NB4 (cell line): Measurements from ENCODE around the gene PCARE.

Experiments
- CTCF ChIP-seq: IDR thresholded peaks from one replicate; pipeline ENCODE4 v1.5.1; 2012; ENCODE audit warnings: low read depth, low read length
- POLR2A ChIP-seq: IDR thresholded peaks from 2 replicates; pipeline ENCODE4 v1.6.1; 2011; ENCODE audit warnings: mild to moderate bottlenecking; ENCODE audit not compliant: insufficient read length; ENCODE audit errors: extremely low read depth

- TF ChIP-seq CTCF, result no peak
- TF ChIP-seq POLR2A, result no peak
These were observed 13.1 kb downstream of the PCARE start for GRCh38 chr2:29061176-29061575.
